SH-SY5Y (cell line): Measurements from ENCODE around the gene ZEB2.

ENCODE experiments used
- GATA2 ChIP-seq: IDR thresholded peaks from 2 replicates; pipeline ENCODE4 v1.6.1; 2011; ENCODE audit warnings: mild to moderate bottlenecking, low read depth, low read length
- GATA3 ChIP-seq: IDR thresholded peaks from 2 replicates; pipeline ENCODE4 v1.6.1; 2011; ENCODE audit warnings: low read depth, mild to moderate bottlenecking, low read length, moderate library complexity

DNA sequence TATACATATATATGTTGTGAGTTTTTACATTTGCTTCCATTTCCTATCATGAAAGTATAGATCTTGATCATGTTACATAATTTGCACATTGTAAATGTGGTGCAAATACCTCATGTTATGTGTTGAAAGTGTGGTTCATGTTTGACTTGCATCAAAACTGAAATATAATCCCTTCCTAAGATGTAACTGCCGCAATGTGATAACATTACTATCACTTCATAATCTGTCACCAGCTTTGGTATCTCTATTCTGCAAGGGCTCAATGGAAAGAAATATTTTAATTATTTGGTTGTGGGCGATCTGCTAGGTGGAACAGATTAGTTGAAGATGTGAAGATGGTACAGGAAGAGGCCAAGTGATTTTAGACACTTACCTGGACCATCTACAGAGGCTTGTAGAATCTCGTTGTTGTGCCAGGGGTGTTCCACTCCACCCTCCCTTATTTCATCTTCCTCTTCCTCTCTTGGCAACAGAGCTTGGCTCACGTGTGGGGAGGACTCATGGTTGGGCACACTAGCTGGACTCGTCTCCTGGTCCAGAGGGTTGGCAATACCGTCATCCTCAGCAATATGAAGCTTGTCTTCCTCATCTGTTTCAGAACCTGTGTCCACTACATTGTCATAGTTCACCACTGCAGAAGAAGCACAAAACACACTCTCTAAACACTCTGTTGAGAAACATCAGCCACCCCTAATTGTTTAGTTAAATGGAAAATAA lies 90.4 kb downstream of the ZEB2 start:
- TF ChIP-seq GATA2 = no peak
- no peak for TF ChIP-seq GATA3
